ENCODE data around the gene SLC35F6.
"Not testable (repeated sequence)": the region's sequence is repeated elsewhere in the genome, so short reads cannot be mapped to it uniquely, and the experiment has no call there.

SLC35F6 gene

DNA sequence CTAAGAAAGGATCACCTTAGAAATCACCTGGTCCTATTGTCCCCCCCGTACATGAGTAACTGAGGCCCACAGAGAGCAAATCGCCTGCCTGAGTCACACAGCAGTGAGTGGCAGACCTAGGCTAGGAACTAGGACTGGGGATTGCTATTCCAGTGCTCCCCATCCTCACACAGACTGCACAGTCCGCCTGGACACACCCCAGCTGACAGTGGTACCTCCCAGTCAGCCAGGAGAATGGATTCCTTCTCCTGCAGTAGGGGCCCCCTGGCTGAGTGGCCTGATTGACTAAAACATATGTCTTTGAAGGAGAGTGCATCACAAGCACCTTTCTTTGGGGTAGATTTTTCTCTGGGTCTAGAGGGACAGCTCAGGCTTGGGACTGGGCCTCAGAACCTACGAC is 32.4 kb upstream of the SLC35F6 start:
- DNase-seq = no peak

DNA sequence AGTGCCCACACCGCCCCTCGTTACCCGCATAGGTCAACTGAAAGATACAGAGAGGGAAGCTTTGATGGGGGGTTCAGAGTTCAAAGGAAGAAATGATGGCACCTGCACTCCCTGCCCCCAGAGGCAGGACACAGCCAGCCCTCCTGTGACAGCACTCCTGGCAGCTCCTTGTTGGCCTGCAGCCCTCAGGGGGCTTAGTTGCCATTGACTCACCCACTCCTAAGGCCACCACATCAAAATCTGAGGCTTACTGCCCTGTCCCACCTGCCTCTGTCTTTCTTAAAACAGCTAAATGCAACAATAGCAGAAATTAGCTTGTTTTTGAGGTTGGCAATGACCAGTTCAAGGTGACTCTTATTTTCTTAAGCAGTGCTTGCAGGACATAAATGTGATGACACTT is 31.6 kb upstream of the SLC35F6 start:
- no peak for DNase-seq

DNA sequence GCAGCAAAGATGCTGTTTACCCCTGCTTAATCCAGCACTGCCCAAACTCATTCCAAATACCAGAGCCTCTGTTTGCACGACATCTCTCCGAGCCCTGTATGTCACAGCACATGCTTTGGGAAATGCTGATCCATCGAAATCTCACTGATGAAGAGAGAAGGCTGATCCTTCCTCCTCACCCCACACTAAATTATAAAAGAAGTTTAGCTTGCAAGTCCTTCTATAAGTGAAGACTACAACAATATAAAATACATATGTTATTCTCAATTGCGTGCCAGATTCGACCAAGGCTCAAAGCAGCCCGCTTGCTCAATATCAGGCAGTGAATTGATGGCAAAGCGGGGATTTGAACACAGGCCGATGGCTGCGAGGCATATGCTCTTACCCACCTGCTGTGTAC is 30.7 kb upstream of the SLC35F6 start:
- no peak for DNase-seq

DNA sequence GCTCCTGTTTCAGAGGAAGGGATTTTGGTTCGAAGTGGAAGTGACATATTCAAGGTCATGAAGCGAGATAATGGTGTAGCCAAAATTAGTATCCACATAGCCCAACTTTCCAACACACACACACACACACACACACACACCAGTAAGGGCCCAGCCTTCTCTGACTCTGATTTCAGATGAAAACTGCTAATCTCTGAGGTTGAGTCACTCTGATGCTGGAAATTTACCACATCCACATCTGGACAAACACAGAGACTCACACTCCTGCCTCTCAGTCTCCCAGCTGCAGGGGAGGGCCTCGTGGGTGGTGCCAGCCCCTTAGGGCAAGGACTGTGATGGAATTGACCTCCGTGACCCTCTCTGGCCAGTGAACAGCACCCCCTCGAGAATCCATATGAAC is 29.0 kb upstream of the SLC35F6 start:
- DNase-seq = no peak

DNA sequence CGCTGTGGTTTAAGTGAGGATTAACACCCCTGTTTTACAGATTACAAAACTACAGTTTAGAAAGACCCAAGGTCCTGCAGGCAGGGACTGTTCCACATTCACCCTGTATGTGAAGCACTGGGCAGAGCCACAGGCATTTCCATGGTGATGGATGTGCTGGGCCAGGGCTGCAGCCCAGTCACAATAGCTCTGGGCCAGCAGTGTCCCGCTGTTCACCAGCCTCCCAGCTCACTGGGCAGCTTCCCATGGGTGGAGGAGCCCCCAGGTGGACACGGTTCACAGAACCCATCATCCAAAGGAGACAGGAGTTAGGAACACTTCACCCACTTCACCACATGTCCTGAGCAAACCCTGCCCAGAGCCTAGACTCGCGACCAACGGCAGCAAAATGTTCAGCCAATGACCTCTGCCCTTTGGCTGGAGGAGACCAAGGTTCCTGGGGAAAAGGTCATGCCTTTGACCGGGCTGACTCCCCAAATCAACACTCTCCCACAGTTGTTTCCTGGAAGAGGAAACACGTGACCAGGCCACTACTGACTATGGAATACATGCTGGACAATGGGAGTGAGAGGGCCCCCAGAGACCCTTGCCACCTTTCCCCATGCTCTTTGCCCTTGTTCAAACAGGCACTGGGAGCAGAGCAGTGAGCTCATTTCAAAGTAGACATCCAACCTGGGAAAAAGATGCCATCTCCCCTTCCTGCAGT is 28.0 kb upstream of the SLC35F6 start:
- DNase-seq = no peak

DNA sequence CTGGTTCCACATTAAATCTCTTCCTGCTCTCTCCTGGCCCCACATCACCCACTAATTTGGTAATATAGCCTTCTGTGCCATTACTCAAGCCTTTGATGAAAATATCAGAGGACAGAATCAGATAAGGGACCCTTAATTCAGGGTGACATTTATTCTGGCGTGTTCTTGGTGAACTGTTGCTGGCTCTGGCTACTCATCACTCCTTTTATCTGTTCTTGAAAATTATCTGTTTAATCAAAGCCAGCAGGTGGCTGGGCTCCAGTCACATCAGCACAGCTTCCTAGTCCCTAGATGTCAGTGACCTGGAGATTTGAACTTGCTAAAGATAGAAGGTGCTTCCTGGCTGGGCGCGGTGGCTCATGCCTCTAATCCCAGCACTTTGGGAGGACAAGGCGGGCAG is 26.9 kb upstream of the SLC35F6 start:
- no peak for DNase-seq

DNA sequence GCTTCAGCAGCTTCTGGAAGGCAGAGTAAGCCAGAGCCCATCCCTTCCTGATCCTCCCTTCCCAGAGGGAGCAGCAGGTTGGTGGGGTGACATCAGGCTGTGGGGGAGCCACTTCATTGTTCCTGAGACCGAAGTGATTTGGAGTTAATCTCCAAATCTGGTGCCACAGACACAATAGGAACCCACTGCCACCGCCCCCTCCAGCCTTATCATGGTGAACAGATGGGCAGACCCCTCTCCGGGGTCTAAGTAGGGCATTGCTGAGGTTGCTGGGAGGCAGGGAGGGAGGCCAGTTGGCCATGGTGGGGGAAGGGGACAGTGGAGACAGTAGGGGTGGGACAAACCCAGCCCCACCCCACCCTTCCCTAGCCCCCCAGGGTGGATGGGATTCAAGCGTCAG is 25.6 kb upstream of the SLC35F6 start:
- DNase-seq = no peak

DNA sequence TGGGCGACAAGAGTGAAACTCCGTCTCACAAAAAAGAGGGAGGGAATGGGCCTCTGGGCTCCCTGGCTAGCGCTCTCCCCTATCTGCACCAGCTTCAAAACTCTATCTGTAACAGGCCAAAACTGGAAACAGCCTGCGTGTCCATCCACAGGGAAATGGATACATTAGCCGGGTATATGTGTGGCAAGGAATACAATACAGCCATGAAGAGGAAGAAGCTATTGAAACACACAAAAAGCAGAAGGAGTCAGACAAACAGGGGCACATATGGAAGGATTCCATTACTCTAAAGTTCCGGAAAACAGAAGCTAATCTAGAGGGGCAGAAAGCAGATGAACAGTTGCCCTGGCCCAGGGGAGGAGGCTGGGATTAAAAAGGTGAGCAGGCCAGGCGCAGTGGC is 24.6 kb upstream of the SLC35F6 start:
- no peak for DNase-seq

DNA sequence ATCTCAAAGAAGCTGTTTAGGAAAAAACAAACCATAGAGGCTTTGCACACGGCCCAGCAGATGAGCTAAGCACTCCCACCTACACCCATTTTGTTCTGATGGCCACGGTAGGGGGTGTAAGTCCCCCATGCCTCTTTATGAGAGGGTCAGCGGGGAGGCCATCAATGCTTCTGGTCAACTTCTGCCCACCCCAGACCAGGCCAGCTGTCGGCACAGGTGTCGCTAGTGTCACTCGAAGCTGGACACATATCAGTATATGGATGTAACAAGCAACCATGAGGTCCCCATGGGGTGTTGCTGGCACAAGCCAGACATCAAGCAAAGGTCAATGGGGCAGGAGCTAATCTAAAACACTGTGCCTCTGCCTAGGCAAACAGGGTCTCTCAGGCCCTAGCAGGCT is 23.7 kb upstream of the SLC35F6 start:
- no peak for DNase-seq

DNA sequence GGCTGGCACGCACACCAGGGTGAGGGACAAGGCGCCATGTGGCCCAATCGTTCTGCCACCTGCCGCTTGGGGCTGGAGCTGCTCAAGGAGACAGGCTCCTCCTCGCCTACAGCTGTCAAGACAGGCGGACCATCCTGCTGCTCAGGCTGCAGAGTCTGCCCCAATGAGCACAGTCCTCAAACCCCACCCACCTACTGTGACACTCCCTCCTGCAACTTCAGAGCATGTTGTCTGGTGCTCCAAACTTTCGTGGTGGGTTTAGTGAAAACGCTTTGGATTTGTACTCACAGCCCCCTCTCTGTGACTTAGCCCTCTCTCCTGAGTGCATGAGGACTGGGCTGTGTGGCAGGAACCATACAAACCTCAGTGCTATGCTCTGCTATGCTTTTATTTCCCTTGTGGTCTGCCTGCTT is 23.2 kb upstream of the SLC35F6 start:
- DNase-seq = no peak

DNA sequence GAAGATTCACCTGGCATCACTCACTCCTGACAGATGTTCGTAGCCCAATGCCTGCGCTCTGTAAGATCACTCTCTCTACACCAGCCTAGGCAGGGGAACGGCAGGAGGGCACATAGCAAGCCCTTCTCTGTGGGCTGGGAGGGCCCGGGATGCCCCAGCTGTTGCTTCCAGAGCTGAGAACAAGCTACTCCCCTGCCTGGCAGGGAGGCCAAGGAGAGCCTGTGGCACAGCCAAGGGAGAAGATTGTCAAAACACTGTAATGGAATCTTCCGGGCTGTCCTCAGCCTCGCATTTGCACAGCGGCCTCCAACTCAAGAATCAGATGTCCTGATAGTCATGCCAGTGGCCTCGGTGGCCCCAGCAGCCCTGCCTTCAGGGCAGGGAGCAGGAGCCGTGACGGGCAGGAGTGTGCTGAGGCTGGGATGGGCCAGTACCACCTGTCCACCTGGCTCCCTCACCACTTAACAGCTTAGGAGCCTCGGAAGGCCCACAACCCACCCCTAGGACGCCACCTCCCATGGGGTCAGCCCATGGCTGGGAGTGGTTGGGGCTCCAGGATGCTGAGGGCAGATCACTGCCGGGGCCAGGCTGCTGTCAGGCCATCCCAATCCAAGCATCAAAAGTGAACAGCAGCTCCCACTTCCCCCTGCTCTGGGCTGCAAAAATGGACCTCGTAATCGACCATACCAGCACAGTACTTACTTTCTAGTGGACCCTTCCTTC is 21.9 kb upstream of the SLC35F6 start:
- DNase-seq = no peak

DNA sequence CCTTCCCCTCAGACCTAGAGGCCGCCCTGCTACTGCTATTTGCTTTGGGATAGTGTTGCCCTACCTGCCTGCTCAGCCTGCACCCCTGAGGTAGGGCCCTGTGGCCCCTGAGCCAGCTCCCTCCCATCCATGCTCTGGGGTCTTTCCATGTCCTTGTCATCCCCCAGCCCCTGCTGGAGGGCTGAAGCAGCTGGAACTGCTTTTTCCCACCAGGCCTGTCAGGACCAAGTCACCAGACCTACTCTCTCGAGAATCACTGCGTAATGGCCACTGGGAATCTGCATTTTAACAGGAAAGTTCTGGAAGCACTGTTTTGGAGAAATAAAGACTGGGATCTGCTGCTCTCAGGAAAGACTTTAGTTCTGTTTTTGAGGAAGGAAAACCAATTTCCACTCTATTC is 20.2 kb upstream of the SLC35F6 start:
- no peak for DNase-seq

DNA sequence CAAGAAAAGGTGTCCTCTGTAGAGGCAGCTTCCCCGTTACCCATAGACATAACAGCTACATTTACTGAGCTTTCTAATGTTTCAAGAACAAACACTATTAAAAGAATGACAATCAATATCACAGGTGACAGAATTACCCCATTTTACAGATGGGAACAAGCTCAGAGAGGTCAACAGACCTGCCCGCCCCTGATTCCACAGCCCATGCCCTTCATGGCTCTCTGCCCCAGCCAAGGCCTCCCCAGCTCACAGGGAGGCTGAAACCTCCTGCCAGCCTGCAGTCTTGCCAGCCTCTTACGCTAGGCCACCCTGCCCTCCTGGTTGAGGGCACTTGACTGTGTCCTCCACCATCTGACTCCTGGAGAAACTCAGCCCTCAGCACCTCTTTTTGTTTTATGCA is 19.1 kb upstream of the SLC35F6 start:
- DNase-seq = no peak

DNA sequence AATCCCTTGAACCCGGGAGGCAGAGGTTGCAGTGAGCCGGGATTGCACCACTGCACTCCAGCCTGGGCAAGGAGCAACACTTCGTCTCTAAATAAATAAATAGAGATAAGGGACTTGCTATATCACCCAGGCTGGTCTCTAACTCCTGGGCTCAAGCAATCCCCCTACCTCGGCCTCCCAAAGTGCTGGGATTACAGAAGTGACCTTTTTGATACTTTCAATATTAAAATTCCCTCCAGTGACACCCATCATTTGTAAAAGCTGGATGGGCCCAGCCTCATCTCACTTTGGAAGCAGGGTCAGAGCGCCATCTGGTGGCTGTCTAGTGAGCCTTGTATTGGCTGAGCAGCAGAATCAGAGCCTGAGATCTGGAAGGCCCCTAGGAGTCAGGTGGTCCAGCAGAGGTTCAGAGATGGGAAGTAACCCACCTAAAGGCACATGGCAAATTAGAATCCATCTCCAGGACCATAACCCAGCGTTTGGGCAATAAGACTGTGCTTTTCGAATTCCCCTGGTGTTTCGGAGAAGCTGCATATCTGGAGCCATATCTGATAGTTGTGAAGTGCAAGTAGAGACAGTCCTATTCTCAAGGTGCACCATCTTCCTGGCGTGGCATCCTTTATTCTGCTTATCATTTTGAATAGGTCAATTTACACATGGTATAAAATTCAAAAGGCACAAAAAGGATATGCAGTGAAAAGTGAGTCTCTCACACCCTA is 18.3 kb upstream of the SLC35F6 start:
- peak; percentile 58 for DNase-seq

DNA sequence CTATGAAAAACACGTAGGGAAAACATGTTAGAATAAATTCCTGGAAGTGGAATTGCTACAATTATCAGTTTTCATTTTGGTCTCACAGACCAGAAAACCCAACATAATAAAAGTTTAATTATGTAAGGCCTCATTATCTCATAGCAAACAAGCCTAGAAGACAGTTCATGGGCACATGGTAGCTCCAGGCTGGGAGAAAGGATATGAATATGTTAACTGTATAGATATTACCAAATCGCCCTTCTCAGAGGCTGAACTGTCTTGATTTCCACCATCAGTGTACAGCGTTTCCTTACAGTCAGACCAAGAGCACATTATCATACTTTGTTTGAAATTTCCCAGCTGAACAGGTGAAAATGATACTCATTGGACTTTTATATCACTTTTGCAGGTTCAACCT is 17.1 kb upstream of the SLC35F6 start:
- DNase-seq = no peak

DNA sequence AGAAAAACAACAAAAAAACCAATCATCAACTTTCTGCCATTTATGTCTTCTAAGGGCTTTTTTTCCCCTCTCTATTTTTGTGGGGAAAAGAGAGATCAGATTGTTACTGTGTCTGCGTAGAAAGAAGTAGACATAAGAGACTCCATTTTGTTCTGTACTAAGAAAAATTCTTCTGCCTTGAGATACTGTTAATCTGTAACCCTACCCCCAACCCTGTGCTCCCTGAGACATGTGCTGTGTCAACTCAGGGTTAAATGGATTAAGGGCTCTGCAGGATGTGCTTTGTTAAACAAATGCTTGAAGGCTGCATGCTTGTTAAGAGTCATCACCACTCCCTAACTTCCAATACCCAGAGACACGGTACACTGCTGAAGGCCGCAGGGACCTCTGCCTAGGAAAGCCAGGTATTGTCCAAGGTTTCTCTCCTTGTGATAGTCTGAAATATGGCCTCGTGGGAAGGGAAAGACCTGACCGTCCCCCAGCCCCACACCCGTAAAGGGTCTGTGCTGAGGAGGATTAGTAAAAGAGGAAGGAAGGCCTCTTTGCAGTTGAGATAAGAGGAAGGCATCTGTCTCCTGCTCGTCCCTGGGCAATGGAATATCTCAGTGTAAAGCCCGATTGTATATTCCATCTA is 14.2 kb upstream of the SLC35F6 start:
- not testable (repeated sequence) for DNase-seq

DNA sequence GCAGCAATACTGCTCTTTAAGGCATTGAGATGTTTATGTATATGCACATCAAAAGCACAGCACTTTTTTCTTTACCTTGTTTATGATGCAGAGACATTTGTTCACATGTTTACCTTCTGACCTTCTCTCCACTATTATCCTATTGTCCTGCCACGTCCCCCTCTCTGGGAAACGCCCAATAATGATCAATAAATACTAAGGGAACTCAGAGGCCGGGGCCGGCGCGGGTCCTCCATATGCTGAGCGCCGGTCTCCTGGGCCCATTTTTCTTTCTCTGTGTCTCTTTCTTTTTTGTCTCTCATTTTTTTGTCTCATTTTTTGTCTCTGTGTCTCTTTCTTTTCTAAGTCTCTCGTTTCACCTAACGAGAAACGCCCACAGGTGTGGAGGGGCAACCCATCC is 13.6 kb upstream of the SLC35F6 start:
- DNase-seq = not testable (repeated sequence)

DNA sequence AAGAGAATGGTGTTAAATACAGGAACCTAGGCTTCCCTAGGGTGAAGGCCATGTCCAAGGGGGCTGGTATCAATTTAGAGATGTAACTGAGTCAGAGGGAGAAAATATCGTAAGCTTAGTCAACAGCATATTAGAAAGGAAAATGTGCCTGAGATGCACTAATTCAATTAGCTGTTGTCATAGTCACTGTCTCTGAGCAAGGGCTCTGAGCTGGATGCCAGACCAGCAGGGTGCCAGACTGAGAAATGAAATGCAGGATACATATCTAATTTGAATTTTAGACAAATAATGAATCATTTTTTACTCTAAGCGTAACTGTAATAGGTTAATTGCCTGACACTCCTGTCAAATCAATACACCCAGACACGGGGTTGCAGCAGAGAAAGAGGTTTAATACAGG is 11.4 kb upstream of the SLC35F6 start:
- DNase-seq = no peak

DNA sequence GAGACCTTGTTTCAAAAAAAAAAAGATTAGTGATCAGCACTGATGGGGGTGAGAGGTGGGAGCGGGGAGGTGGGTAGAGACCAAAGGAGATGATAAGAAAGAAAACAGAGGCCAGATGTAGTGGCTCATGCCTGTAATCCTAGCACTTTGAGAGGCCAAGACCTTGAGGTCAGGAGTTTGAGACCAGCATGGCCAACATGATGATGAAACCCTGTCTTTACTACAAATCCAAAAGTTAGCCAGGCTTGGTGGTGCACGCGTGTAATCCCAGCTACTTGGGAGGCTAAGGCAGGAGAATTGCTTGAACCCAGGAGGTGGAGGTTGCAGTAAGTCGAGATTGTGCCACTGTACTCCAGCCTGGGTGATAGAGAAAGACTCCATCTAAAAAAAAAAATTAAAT is 9.5 kb upstream of the SLC35F6 start:
- no peak for DNase-seq

DNA sequence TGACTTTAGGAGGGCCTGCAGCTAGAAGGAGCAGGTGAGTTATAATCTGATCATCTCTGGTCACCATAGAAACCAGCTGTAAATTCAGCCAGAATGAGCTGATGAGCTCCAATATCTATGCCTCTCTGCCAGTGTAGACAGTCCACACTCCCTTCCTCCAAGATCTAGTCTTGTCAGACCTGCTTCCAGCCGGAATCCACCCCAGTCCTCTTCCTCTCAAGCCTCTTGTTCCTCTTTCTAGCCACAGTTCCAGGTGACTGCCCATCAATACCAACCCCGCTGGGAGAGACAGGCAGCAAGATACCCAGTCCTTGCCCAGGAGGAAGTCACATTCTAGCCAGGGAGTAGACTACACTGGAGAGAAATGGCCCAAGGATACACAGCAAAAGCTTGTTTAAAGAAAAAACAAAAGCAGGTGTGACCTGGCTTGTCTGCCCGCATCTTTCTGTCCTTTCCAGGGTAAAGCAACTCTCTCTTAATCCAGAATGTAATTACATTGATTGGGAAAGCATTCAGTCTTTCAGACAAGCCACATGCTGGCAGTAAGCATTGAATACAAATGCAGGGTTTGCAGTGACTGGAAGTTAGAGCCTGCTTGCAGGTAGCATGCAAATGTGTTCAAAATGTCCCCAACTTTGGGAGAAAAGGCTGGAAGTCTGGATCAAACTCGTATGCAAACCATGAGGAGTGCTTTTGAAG is 9.0 kb upstream of the SLC35F6 start:
- DNase-seq = no peak

DNA sequence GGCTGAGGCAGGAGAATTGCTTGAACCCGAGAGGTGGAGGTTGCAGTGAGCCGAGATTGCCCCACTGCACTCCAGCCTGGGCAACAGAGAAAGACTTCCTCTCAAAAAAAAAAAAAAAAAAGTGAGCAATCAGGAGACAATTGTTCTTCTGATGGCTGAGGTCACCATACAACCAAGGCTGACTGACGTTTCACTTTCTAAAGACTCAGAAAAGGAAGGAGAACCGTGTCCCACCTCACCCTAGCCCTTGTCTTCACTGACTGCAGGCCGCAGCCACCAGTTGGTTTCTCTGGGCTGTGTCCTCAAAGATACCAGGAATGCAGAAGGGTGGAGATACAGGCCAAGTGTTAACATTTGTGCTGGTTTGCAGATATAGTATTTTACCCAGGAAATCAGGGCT is 7.7 kb upstream of the SLC35F6 start:
- DNase-seq = no peak

DNA sequence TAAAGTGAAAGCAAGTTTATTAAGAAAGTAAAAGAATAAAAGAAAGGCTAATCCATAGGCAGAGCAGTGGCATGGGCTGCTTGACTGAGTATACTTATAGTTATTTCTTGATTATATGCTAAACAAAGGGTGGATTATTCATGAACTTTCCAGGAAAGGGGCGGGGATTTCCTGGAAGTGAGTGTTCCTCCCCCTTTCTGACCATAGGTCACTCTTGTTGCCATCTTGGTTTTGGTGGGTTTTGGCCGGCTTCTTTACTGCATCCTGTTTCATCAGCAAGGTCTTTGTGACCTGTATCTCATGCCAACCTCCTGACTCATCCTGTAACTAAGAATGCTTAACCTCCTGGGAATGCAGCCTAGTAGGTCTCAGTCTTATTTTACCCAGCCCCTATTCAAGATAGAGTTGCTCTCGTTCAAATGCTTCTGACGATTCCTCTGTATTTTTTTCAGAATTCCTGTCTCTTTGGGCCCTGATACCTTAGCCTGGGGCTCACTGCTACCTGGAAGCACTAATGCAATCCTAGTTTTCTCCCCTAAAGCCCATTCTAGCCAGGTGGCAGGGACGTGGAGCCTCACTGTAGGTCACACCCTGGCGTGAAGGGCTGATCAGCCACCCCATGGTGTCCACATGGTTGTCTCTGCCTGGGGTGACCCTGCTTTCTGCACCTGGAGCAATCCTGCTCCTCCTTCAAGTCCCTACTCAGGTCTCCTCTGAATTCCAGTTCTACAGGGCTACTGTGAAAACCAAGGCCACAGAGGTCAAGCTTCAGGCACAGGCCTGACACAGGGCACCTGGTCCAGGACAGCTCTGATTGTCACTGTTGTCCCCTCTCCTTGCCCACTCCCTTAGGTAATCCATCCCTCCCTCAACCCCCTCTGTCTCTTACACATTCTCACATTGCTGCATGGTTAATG is 6.0 kb upstream of the SLC35F6 start:
- no peak for DNase-seq

Data from NCI-H1436 (cell line).